ENCODE results near the gene OR2T3.
"Not testable (repeated sequence)": the region's sequence is repeated elsewhere in the genome, so short reads cannot be mapped to it uniquely, and the experiment has no call there.

The OR2T3 gene

DNA sequence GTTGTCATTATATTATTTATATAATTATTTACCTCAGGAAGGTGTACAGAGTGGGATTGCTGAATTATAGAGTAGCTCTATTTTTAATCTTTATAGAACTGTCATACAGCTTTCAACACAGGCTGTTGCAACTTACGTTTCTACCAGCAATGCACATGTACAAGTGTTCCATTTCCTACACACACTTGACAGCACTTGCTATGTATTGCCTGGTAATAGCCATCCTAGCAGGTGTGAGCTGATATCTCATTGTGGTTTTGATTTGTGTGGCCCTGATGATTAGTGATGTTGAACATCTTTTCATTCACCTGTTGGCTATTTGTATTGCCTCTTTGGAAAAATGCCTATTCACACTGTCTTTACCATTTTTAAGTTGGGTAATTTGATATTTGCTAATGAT, 2.5 kb downstream of the OR2T3 start:
- not testable (repeated sequence) for DNase-seq

DNA sequence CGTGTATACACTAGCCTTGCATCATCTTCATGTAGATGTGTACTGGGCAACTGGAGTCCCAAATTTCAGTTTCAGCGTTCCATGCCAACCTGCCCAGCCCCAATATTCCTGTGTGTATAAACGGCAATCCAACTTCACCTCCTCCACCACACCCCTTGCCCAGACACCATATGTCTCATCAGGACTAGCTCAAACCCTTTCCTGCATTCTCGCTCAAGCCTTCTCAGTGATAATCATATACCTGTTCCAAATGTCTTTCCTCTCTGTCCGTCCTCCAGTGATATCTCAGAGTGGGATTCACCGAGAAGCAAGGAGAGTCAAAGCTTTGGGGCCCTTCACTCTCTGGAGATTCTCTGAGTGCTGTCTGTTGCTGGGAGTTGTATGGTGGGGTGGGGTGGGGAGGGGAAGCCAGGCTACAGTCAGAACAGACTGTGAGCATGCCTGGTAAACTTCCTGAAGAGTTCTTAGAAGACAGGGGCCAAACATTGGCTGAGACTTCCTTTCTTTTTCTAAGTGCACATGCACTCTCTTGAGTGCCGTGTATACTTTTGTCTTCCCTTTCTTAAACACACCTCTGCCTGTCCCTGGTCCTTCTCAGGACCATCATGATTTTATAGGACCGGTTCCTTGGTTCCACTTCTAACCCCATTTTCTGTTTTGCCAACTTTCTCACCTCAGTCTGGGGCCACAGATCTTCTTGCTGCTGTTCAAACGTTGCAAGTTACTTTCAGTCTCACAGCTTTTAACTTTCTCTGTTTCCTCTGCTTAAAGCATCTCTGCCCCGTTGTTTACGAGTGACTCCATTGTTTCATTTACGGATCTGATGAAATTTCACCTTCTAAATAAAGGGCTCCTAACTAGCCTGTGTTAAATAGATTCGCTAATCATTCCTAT, 8.8 kb downstream of the OR2T3 start:
- not testable (repeated sequence) for DNase-seq

DNA sequence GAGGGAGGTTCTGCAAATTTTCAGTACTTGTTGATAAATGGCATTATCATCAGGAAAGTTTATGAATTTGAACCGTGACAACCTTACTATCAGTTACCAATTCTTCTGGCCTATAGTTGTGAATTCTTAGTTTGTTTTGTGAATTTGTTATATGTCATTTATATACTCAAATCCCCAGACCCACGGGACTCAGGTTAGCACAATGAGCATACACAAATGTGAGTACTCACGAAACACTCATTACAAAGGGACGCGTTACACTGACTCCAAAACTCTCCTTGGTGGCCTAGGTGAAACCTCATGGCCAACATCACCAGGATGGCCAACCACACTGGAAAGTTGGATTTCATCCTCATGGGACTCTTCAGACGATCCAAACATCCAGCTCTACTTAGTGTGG, 15.1 kb downstream of the OR2T3 start, which contains the start of gene OR2T5:
Gene OR2T5 (plus strand): TSS at position 301 of the 400 bp plus-strand sequence. CDS start 0 bp downstream, at position 301.
- DNase-seq = not testable (repeated sequence)

DNA sequence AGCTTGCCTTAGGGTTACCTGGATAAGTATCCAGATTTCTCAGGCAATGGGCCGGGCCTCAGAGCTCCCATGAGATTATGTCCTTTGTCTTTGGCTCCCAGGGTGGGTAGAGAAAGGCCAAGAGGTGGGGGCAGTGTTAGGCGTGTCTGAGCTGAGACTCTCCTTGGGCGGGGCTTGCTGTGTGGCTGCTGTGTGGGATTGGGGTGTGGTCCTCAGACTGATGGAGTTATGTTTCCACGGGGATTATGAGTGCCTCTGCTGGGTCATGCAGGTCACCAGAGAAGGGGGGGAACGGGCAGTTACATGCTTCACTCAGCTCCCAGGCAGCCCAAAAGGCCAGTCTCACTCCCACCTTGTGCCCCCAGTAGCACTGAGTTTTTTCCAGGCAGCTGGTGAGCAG, 23.5 kb downstream of the OR2T3 start:
- DNase-seq = not testable (repeated sequence)

DNA sequence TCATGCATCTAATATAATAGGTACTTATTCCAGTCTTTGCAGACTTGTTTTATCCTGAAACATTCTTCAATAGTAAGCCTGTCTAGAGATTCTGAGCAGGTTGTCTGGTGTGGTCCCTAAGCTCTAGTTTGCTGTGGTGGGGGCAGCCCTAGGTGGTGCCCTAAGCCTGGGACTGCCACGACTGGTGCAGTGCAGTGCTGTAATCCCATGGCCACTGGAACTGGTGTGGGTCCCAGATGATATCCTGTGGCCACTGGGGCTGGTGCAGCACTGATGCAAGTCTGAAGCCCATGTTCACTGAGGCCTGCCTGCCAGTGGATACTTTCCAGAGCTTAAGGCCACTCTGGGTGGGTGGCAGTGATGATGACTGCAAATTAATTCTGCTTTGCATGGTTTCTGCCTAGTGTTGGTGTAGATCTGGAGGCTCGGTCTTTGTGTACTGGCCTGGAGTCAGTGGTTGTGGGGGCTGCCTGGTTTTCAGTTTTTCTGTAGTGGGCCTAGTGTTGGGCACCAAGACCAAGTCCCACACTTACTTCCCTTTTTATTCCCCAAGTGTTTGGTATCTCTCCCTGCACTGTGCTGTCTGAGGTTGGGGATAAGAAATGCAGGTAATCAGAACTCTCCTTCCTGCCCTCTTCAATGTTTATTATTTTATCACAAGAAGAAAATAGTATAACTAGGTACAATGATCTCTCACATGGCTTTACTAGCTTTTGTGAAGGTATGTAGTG, 27.3 kb downstream of the OR2T3 start:
- DNase-seq = not testable (repeated sequence)

DNA sequence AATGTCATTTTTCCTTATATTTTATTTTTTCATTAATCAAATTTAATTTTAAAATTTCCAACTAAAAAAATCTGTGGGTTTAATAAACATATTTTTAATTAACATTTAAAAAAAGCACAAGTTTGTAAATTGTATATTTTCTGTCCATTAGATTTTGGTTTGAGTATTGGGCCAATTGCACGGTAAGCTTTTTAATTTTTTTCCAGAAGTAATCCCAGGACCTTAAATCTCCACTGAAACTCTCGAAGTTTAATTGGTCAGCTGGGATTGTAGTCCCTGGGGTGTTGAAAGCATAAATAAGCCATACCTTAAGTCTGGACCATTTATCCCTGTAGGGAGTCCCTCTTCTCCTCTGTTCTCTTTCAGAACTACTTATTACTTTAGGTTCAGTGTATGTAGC, 34.6 kb downstream of the OR2T3 start, which contains the start of gene OR2G6:
Gene OR2G6 (plus strand): TSS at position 301 of the 400 bp plus-strand sequence. CDS start 13,574 bp downstream, outside the sequence.
- not testable (repeated sequence) for DNase-seq

DNA sequence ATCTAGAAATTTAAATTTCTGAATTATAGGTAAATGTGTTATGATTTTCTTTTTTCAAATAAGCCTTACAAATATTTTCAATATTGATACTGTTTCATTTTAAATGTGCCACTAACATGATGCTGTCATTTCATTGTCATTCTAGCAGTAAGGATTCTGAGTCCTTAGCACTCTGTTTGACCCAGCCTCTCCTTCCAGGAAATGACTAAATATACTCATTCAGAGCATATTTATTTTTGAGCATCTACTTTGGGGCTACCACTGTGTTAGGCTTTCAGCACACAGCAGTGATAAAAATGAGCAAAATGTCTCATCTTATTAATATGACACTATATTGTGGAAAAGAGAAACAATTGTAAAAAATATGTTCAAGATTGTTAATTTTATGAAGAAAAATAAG, 37.1 kb downstream of the OR2T3 start:
- not testable (repeated sequence) for DNase-seq

DNA sequence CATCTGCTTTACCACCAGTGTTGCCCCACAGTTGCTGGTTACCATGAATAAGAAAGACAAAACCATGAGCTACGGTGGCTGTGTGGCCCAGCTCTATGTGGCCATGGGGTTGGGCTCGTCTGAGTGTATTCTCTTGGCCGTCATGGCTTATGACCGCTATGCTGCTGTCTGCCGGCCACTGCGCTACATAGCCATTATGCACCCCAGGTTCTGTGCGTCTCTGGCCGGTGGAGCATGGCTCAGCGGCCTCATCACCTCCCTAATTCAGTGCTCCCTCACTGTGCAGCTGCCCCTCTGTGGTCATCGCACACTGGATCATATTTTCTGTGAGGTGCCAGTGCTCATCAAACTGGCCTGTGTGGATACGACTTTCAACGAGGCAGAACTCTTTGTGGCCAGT, 48.7 kb downstream of the OR2T3 start:
- DNase-seq = no peak

All from MV-4-11 (cell line).